ENCODE results near the gene IFITM1.

- TF ChIP-seq CTCF (IDR thresholded peaks at IDR 0.05 in 8 of 11, conservative IDR thresholded peaks at IDR 0.05 in 3 of 11) = no peak
- no peak for TF ChIP-seq POLR2A (IDR thresholded peaks at IDR 0.05)
- no peak for TF ChIP-seq POLR2AphosphoS5 (IDR thresholded peaks at IDR 0.05)
Observed at GRCh38 chr11:360326-361280, 46.8 kb downstream of the IFITM1 start.
